Esophagus muscularis mucosa (tissue), 4 donors: ENCODE results near the gene IKZF4. TPM values are rescaled to one million over a fixed set of nuclear protein-coding genes. Genes with fewer than 3 reads are reported as not detected.

ENCODE experiments used
- DNase-seq: peaks from one replicate; pipeline ENCODE4 v3.0.0-alpha.2; 2017; ENCODE audit errors: extremely low spot score
- H3K27ac ChIP-seq, 4 donors: fragments of 200-600 bp; sonication (generic); replicated peaks in 1 of 4; 1 replicate in 3 of 4; 2 replicates in 1 of 4; pipeline ENCODE4 v1.5.1; 2016 to 2019; ENCODE audit warnings: mild to moderate bottlenecking in 1 of 4
- H3K27me3 ChIP-seq, 4 donors: fragments of 200-600 bp; sonication (generic); one replicate each; pipeline versions ENCODE4 v1.5.1 to v1.6.0; 2016 to 2019
- H3K36me3 ChIP-seq, 4 donors: fragments of 200-600 bp; sonication (generic); one replicate each; pipeline ENCODE4 v1.5.1; 2016 to 2019
- H3K4me1 ChIP-seq, 4 donors: fragments of 200-600 bp; sonication (generic); one replicate each; pipeline ENCODE4 v1.5.1; 2016 to 2019
- H3K4me3 ChIP-seq, 4 donors: fragments of 200-600 bp; sonication (generic); 1 replicate in 2 of 4; 2 replicates in 2 of 4; pipeline ENCODE4 v1.5.1; 2016 to 2019; ENCODE audit warnings: mild to moderate bottlenecking in 4 of 4, moderate library complexity in 1 of 4
- H3K9me3 ChIP-seq, 4 donors: fragments of 200-600 bp; sonication (generic); 1 replicate in 3 of 4; 2 replicates in 1 of 4; pipeline ENCODE4 v1.5.1; 2016 to 2019
- EP300 ChIP-seq: sonication (generic); formaldehyde crosslinking; IDR thresholded peaks from one replicate; pipeline ENCODE4 v1.6.1; 2017; ENCODE audit warnings: antibody characterized with exemption
- POLR2A ChIP-seq: fragments of 450-650 bp; IDR thresholded peaks from one replicate; pipeline ENCODE4 v1.6.1; 2017; ENCODE audit warnings: antibody characterized with exemption, moderate library complexity, mild to moderate bottlenecking, low read depth
- POLR2AphosphoS5 ChIP-seq, 2 donors: sonication (generic); formaldehyde crosslinking; IDR thresholded peaks; one replicate each; pipeline ENCODE4 v1.6.1; 2017; ENCODE audit warnings: antibody characterized with exemption in 2 of 2
- WGBS: methylation state at CpG from one replicate; pipeline ENCODE4 v1.1.5; 2018; 5-methylcytosine and 5-hydroxymethylcytosine counted together
- intact Hi-C: fragments of 100-400 bp; cut with DNase I; formaldehyde crosslinking; loops from one replicate; pipeline ENCODE4 v1.15.1; 2023
- total RNA-seq, 4 donors: library from RNA; depleted of rRNA; stranded (reverse); fragments of >200 nt; gene quantifications; one replicate each; pipeline versions ENCODE4 v1.1.0 to v1.2.1, GENCODE V29; 2016
- TF ChIP-seq, protein P1 (sequence below), 3 experiments: fragments of 200-600 bp in 2 of 3; fragments of 450-650 bp in 1 of 3; sonication (generic) in 2 of 3; IDR thresholded peaks; one replicate each; pipeline ENCODE4 v1.5.1; 2017 to 2019; ENCODE audit warnings: antibody characterized with exemption in 3 of 3, mild to moderate bottlenecking in 2 of 3, moderate library complexity in 1 of 3

Gene IKZF4
- total RNA-seq, 4 donors from 2014 or later: 6.2 to 20.4 (median 9.7) TPM

DNA sequence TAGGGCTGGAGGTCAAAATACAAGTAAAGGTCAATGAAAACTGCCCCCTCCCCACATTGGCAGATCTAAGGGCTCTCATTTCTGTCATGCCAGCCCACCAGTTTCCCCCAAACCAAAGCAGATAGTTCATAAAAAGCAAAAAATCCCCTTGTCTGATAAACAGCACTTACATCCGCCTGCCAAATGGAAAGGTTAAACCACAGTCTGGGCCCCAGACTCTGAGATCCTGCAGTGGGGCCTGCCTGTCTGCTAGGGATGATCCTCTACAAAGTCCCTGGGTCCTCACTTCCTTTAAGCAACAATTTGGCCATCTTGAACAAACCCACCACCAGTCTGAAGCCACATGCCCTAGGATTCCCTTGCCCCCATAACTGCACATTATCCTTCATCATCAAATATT, 11.1 kb downstream of the IKZF4 start:
- Histone ChIP-seq H3K27me3 (no peaks in the 10 kb centered on the region), H3K4me3 (no peak overlapping the region), H3K27ac (no peak overlapping the region), H3K9me3 (no peaks in the 10 kb centered on the region), H3K36me3 (peaks cover 25 to 95% (median 64%) of the 10 kb centered on the region in 4 donors), H3K4me1 (peaks cover 0 to 7% (median 0%) of the 10 kb centered on the region in 4 donors)
- intact Hi-C loops: loop anchor here (10.0 kb wide), 1 partner anchor 287 kb away; the partner anchor contains the start of gene GDF11
- WGBS: 100% methylated on average over 1 of the region's 1 CpG
- TF ChIP-seq POLR2A: no peak
- TF ChIP-seq, protein P1, sequence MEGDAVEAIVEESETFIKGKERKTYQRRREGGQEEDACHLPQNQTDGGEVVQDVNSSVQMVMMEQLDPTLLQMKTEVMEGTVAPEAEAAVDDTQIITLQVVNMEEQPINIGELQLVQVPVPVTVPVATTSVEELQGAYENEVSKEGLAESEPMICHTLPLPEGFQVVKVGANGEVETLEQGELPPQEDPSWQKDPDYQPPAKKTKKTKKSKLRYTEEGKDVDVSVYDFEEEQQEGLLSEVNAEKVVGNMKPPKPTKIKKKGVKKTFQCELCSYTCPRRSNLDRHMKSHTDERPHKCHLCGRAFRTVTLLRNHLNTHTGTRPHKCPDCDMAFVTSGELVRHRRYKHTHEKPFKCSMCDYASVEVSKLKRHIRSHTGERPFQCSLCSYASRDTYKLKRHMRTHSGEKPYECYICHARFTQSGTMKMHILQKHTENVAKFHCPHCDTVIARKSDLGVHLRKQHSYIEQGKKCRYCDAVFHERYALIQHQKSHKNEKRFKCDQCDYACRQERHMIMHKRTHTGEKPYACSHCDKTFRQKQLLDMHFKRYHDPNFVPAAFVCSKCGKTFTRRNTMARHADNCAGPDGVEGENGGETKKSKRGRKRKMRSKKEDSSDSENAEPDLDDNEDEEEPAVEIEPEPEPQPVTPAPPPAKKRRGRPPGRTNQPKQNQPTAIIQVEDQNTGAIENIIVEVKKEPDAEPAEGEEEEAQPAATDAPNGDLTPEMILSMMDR (IDR thresholded peaks at IDR 0.05): no peak
- TF ChIP-seq EP300: no peak
- TF ChIP-seq POLR2AphosphoS5 (IDR thresholded peaks at IDR 0.05): no peak
- DNase-seq: no peak

DNA sequence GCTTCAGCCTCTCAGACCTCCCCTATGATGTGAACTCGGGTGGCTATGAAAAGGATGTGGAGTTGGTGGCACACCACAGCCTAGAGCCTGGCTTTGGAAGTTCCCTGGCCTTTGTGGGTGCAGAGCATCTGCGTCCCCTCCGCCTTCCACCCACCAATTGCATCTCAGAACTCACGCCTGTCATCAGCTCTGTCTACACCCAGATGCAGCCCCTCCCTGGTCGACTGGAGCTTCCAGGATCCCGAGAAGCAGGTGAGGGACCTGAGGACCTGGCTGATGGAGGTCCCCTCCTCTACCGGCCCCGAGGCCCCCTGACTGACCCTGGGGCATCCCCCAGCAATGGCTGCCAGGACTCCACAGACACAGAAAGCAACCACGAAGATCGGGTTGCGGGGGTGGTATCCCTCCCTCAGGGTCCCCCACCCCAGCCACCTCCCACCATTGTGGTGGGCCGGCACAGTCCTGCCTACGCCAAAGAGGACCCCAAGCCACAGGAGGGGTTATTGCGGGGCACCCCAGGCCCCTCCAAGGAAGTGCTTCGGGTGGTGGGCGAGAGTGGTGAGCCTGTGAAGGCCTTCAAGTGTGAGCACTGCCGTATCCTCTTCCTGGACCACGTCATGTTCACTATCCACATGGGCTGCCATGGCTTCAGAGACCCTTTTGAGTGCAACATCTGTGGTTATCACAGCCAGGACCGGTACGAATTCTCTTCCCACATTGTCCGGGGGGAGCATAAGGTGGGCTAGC, 13.9 kb downstream of the IKZF4 start:
- no peaks in the 10 kb centered on the region for H3K4me1 ChIP-seq
- TF ChIP-seq, protein P1 (IDR thresholded peaks at IDR 0.05): no peak
- TF ChIP-seq POLR2AphosphoS5 (IDR thresholded peaks at IDR 0.05) (no peak), POLR2A (no peak), EP300 (no peak)
- no peak for DNase-seq
- no peaks in the 10 kb centered on the region for H3K9me3 ChIP-seq
- no peak overlapping the region for H3K27ac ChIP-seq
- intact Hi-C loops: loop anchor here (10.0 kb wide), 1 partner anchor 290 kb away; the partner anchor contains the start of gene GDF11
- peaks cover 25 to 83% (median 50%) of the 10 kb centered on the region in 4 donors for H3K36me3 ChIP-seq
- no peak overlapping the region for H3K4me3 ChIP-seq
- no peaks in the 10 kb centered on the region for H3K27me3 ChIP-seq
- 76% methylated on average over 17 of the region's 21 CpGs for WGBS

- 68% methylated on average over 2 of the region's 2 CpGs for WGBS
- no peak overlapping the region for H3K4me3 ChIP-seq
- no peaks in the 10 kb centered on the region for H3K27me3 ChIP-seq
- intact Hi-C loops: loop anchor here (10.0 kb wide), 1 partner anchor 292 kb away; the partner anchor contains the start of gene GDF11
- TF ChIP-seq, protein P1 (IDR thresholded peaks at IDR 0.05): no peak
- TF ChIP-seq POLR2A (no peak), POLR2AphosphoS5 (IDR thresholded peaks at IDR 0.05) (no peak), EP300 (no peak)
- H3K4me1 ChIP-seq: peaks cover 6 to 9% (median 7%) of the 10 kb centered on the region in 4 donors
- H3K27ac ChIP-seq: no peak overlapping the region
- H3K9me3 ChIP-seq: no peaks in the 10 kb centered on the region
- no peak for DNase-seq
- peaks cover 25 to 62% (median 46%) of the 10 kb centered on the region in 4 donors for H3K36me3 ChIP-seq
Measured at GRCh38 chr12:56037161-56037560, 16.3 kb downstream of the IKZF4 start.

DNA sequence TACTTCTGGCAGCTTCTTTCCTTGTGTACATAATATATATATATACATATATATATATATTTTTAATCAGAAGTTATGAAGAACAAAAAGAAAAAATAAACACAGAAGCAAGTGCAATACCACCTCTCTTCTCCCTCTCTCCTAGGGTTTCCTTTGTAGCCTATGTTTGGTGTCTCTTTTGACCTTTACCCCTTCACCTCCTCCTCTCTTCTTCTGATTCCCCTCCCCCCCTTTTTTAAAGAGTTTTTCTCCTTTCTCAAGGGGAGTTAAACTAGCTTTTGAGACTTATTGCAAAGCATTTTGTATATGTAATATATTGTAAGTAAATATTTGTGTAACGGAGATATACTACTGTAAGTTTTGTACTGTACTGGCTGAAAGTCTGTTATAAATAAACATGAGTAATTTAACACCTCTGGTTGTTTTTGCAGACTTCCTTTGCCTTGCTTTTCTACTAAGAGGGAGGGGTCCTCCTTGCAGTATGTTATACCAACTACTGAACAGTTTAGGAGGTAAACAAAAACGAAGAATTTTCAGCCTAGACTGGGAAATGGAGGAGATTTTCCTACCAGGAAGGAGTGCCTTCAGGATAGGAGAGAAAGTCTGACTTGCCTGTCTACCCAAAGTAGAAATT, 17.3 kb downstream of the IKZF4 start:
- 54% methylated on average over 2 of the region's 2 CpGs for WGBS
- peaks cover 17 to 54% (median 39%) of the 10 kb centered on the region in 4 donors for H3K36me3 ChIP-seq
- H3K27ac ChIP-seq: no peak overlapping the region
- H3K27me3 ChIP-seq: no peaks in the 10 kb centered on the region
- H3K4me3 ChIP-seq: no peak overlapping the region
- H3K9me3 ChIP-seq: no peaks in the 10 kb centered on the region
- DNase-seq: no peak
- no peak for TF ChIP-seq EP300
- no peak for TF ChIP-seq POLR2AphosphoS5 (IDR thresholded peaks at IDR 0.05)
- no peak for TF ChIP-seq POLR2A
- TF ChIP-seq, protein P1 (IDR thresholded peaks at IDR 0.05): no peak
- H3K4me1 ChIP-seq: peaks cover 13 to 17% (median 13%) of the 10 kb centered on the region in 4 donors
- intact Hi-C loops: loop anchor here (10.0 kb wide), 1 partner anchor 293 kb away; the partner anchor contains the start of gene GDF11
